Small intestine (tissue), 7 donors: ENCODE measurements around the gene FBXO45. TPM values are rescaled to one million over a fixed set of nuclear protein-coding genes. Genes with fewer than 3 reads are reported as not detected.

Experiments
- DNase-seq, 2 donors: peaks; one replicate each; pipeline versions ENCODE4 v3.0.0 to v3.0.0-alpha.2; 2013
- FAIRE-seq: peaks from 2 replicates; lab custom pipeline; 2012; peaks lifted over from hg19 to GRCh38; lab: Jason Lieb, UNC
- H3K27ac ChIP-seq, 3 donors: one replicate each; pipeline ENCODE4 v1.5.1; 2013; ENCODE audit warnings: low read length in 2 of 3, mild to moderate bottlenecking in 2 of 3, control low read depth in 1 of 3, inconsistent platforms in 1 of 3, low read depth in 1 of 3, moderate library complexity in 1 of 3
- H3K27me3 ChIP-seq, 3 donors: one replicate each; pipeline ENCODE4 v1.6.1; 2013; ENCODE audit warnings: low read length in 3 of 3, inconsistent platforms in 1 of 3; ENCODE audit not compliant: control insufficient read depth in 3 of 3, insufficient read depth in 3 of 3
- H3K36me3 ChIP-seq, 3 donors: one replicate each; pipeline ENCODE4 v1.6.1; 2013; ENCODE audit warnings: low read length in 3 of 3, inconsistent platforms in 1 of 3, low read depth in 1 of 3, mild to moderate bottlenecking in 1 of 3, moderate library complexity in 1 of 3; ENCODE audit not compliant: control insufficient read depth in 3 of 3, insufficient read depth in 2 of 3
- H3K4me1 ChIP-seq, 3 donors: one replicate each; pipeline ENCODE4 v1.6.1; 2013; ENCODE audit warnings: low read length in 2 of 3, inconsistent platforms in 1 of 3, low read depth in 1 of 3, mild to moderate bottlenecking in 1 of 3, moderate library complexity in 1 of 3; ENCODE audit not compliant: control insufficient read depth in 3 of 3, insufficient read depth in 2 of 3
- H3K4me3 ChIP-seq, 3 donors: one replicate each; pipeline ENCODE4 v1.5.1; 2013; ENCODE audit warnings: low read length in 3 of 3, control low read depth in 1 of 3, inconsistent platforms in 1 of 3, low read depth in 1 of 3, mild to moderate bottlenecking in 1 of 3, moderate library complexity in 1 of 3
- H3K9me3 ChIP-seq, 2 donors: one replicate each; pipeline ENCODE4 v1.6.1; 2013; ENCODE audit warnings: low read depth in 1 of 2, low read length in 1 of 2; ENCODE audit not compliant: control insufficient read depth in 2 of 2, insufficient read depth in 1 of 2
- WGBS, 3 donors: extraction: QIAGEN DNeasy Blood & Tissue Kit; methylation state at CpG; one replicate each; pipeline ENCODE4 v1.1.7; 2013; 5-methylcytosine and 5-hydroxymethylcytosine counted together
- polyA plus RNA-seq, 4 donors: library from polyadenylated mRNA; stranded (reverse) in 3 of 4; unstranded in 1 of 4; fragments of 200-250 nt in 3 of 4; fragments of 120-200 nt in 1 of 4; gene quantifications; one replicate each; pipeline versions ENCODE4 v1.2.1 to v1.2.3, GENCODE V29; 2013
- donor health status: healthy with polysubstance abuse.
- donor health status: control.
- donor health status: control.
- donor health status: Bipolar disorder and iron deficiency.
- donor health status: healthy.

Gene FBXO45
- polyA plus RNA-seq, 4 donors = 3.2 to 11.1 (median 6.6) TPM

GRCh38 chr3:196624067-196624790 is 55.8 kb downstream of the FBXO45 start:
- FAIRE-seq = no peak
- Histone ChIP-seq H3K36me3 (no peaks in the 10 kb centered on the region), H3K27ac (peak overlapping the region in 1 of 3 donors; percentile 36), H3K9me3 (no peaks in the 10 kb centered on the region), H3K4me1 (peaks cover 0 to 9% (median 0%) of the 10 kb centered on the region in 3 donors), H3K4me3 (no peak overlapping the region), H3K27me3 (no peaks in the 10 kb centered on the region)
- 61 to 79% (median 62%) methylated on average over 12 of the region's 12 CpGs for WGBS, 3 donors
- no peak for DNase-seq

GRCh38 chr3:196624907-196625306 is 56.4 kb downstream of the FBXO45 start:
- no peak for DNase-seq

GRCh38 chr3:196625331-196625730 is 56.9 kb downstream of the FBXO45 start:
- no peak for DNase-seq
- no peaks in the 10 kb centered on the region for H3K9me3 ChIP-seq
- H3K27ac ChIP-seq = peak overlapping the region in 1 of 3 donors; percentile 5
- H3K4me3 ChIP-seq = no peak overlapping the region
- no peaks in the 10 kb centered on the region for H3K27me3 ChIP-seq
- WGBS, 3 donors = 85 to 86% (median 86%) methylated on average over 6 of the region's 6 CpGs
- H3K36me3 ChIP-seq = no peaks in the 10 kb centered on the region
- peaks cover 0 to 2% (median 0%) of the 10 kb centered on the region in 3 donors for H3K4me1 ChIP-seq
- no peak for FAIRE-seq

More at GRCh38 chr3:196624907-196625306, 56.4 kb downstream of the FBXO45 start:
- no peak for FAIRE-seq
- Histone ChIP-seq H3K4me3 (no peak overlapping the region), H3K4me1 (peaks cover 0 to 6% (median 0%) of the 10 kb centered on the region in 3 donors), H3K9me3 (no peaks in the 10 kb centered on the region), H3K27ac (peak overlapping the region in 1 of 3 donors; percentile 36), H3K36me3 (no peaks in the 10 kb centered on the region), H3K27me3 (no peaks in the 10 kb centered on the region)
- WGBS, 3 donors = 92 to 95% (median 93%) methylated on average over 16 of the region's 16 CpGs

GRCh38 chr3:196627918-196628231 is 59.4 kb downstream of the FBXO45 start:
- H3K4me1 ChIP-seq = peaks cover 0 to 7% (median 0%) of the 10 kb centered on the region in 3 donors
- WGBS, 3 donors = 92 to 94% (median 93%) methylated on average over 8 of the region's 8 CpGs
- no peak for FAIRE-seq

GRCh38 chr3:196629228-196629627 is 60.8 kb downstream of the FBXO45 start:
- 91 to 98% (median 94%) methylated on average over 2 of the region's 2 CpGs for WGBS, 3 donors
- FAIRE-seq = no peak

More at GRCh38 chr3:196627918-196628231, 59.4 kb downstream of the FBXO45 start:
- H3K9me3 ChIP-seq = no peaks in the 10 kb centered on the region
- DNase-seq = no peak
- H3K27ac ChIP-seq = no peak overlapping the region
- no peaks in the 10 kb centered on the region for H3K27me3 ChIP-seq
- H3K4me3 ChIP-seq = no peak overlapping the region
- H3K36me3 ChIP-seq = no peaks in the 10 kb centered on the region

GRCh38 chr3:196631682-196632045 is 63.2 kb downstream of the FBXO45 start:
- H3K27me3 ChIP-seq = no peaks in the 10 kb centered on the region
- peaks cover 0 to 7% (median 0%) of the 10 kb centered on the region in 3 donors for H3K4me1 ChIP-seq
- H3K4me3 ChIP-seq = peak overlapping the region in 2 of 3 donors; percentile 63 to 68
- H3K27ac ChIP-seq = peak overlapping the region; percentile 50 to 97 (median 88)
- FAIRE-seq (no peak), DNase-seq (no peak)
- 16 to 25% (median 23%) methylated on average over 5 of the region's 5 CpGs for WGBS, 3 donors
- no peaks in the 10 kb centered on the region for H3K9me3 ChIP-seq
- no peaks in the 10 kb centered on the region for H3K36me3 ChIP-seq

More at GRCh38 chr3:196629228-196629627, 60.8 kb downstream of the FBXO45 start:
- no peak for DNase-seq
- H3K9me3 ChIP-seq = no peaks in the 10 kb centered on the region
- no peak overlapping the region for H3K4me3 ChIP-seq
- no peak overlapping the region for H3K27ac ChIP-seq
- peaks cover 0 to 7% (median 0%) of the 10 kb centered on the region in 3 donors for H3K4me1 ChIP-seq
- H3K36me3 ChIP-seq = no peaks in the 10 kb centered on the region
- H3K27me3 ChIP-seq = no peaks in the 10 kb centered on the region

GRCh38 chr3:196632046-196632751 is 63.7 kb downstream of the FBXO45 start:
- Histone ChIP-seq H3K4me1 (peaks cover 0 to 7% (median 0%) of the 10 kb centered on the region in 3 donors), H3K27me3 (no peaks in the 10 kb centered on the region)
- no peak for FAIRE-seq

GRCh38 chr3:196633555-196634151 is 65.2 kb downstream of the FBXO45 start:
- 82 to 85% (median 84%) methylated on average over 12 of the region's 12 CpGs for WGBS, 3 donors
- H3K4me1 ChIP-seq = peaks cover 0 to 7% (median 0%) of the 10 kb centered on the region in 3 donors
- H3K27me3 ChIP-seq = peaks cover 0 to 2% (median 0%) of the 10 kb centered on the region in 3 donors
- no peak overlapping the region for H3K4me3 ChIP-seq
- DNase-seq (no peak), FAIRE-seq (no peak)
- H3K9me3 ChIP-seq = no peaks in the 10 kb centered on the region
- H3K36me3 ChIP-seq = no peaks in the 10 kb centered on the region
- peak overlapping the region in 1 of 3 donors; percentile 20 for H3K27ac ChIP-seq

More at GRCh38 chr3:196632046-196632751, 63.7 kb downstream of the FBXO45 start:
- Histone ChIP-seq H3K36me3 (no peaks in the 10 kb centered on the region), H3K27ac (peak overlapping the region; percentile 50 to 97 (median 88)), H3K4me3 (peak overlapping the region; percentile 37 to 68 (median 63)), H3K9me3 (no peaks in the 10 kb centered on the region)
- 1% methylated on average over 42 to 43 of the region's 43 CpGs for WGBS, 3 donors
- DNase-seq = peak; percentile 82 to 94
